K562 (cell line): ENCODE results near the gene CSNK2A1. TPM values are rescaled to one million over a fixed set of nuclear protein-coding genes. Genes with fewer than 3 reads are reported as not detected.

Experiments used
- ATAC-seq: fragments of 200-7000 bp; cut with Tn5 transposase; 3 replicates; pipeline ENCODE4 v1.9.1; 2020; ENCODE audit warnings: moderate library complexity
- BruUV-seq: library from RNA; stranded (reverse); fragments of 400-500 nt; replicated peaks from 2 replicates; lab custom pipeline; 2021; lab: Mats Ljungman, UMichigan
- CTCF ChIA-PET: fragments of 300-600 bp; formaldehyde crosslinking; extraction: SDS; loops from one replicate; lab custom pipeline; 2021; ENCODE audit warnings: low intra/inter-chr PET ratio; lab: Yijun Ruan, JAX
- POLR2A ChIA-PET: fragments of 300-600, 350-650 bp; sonication (Branson Sonifier 250); formaldehyde crosslinking; extraction: SDS; loops from one replicate; lab custom pipeline; 2021; ENCODE audit warnings: antibody characterized with exemption, inconsistent platforms; lab: Yijun Ruan, JAX
- DNase-seq, 4 experiments: peaks; one replicate each; pipeline versions ENCODE4 v3.0.0 to v3.0.0-alpha.2; 2011 to 2018; ENCODE audit warnings: low spot score in 3 of 4, mixed read lengths in 3 of 4; ENCODE audit errors: extremely low read depth in 1 of 4
- FAIRE-seq: peaks from 2 replicates; lab custom pipeline; 2011; peaks lifted over from hg19 to GRCh38; lab: Jason Lieb, UNC
- H2AFZ ChIP-seq: 2 replicates; pipeline ENCODE4 v1.6.0; 2011; ENCODE audit warnings: low read depth, low read length, control low read depth, inconsistent platforms
- H3K27ac ChIP-seq: fragments of 200-600 bp; 3 replicates; pipeline ENCODE4 v1.8.0; 2011; ENCODE audit warnings: low read depth, mild to moderate bottlenecking, control low read depth, inconsistent platforms, low read length, moderate library complexity, mixed read lengths; ENCODE audit errors: extremely low read depth
- H3K27me3 ChIP-seq, 2 experiments: fragments of 300-600 bp in 1 of 2; 2 replicates in 1 of 2; 3 replicates in 1 of 2; pipeline versions ENCODE4 v1.6.0 to v1.8.0; 2011; ENCODE audit warnings: inconsistent platforms in 2 of 2, low read length in 2 of 2, mild to moderate bottlenecking in 1 of 2, mixed read lengths in 1 of 2, moderate library complexity in 1 of 2; ENCODE audit not compliant: control insufficient read depth in 2 of 2, insufficient read depth in 2 of 2
- H3K36me3 ChIP-seq: fragments of 300-600 bp; 3 replicates; pipeline ENCODE4 v1.8.0; 2011; ENCODE audit warnings: mild to moderate bottlenecking, low read length, inconsistent platforms; ENCODE audit not compliant: control insufficient read depth, insufficient read depth
- H3K4me1 ChIP-seq, 2 experiments: fragments of 200-600 bp in 1 of 2; replicated peaks in 1 of 2; 2 replicates in 1 of 2; 3 replicates in 1 of 2; pipeline versions ENCODE4 v1.5.1 to v1.8.0; 2011; ENCODE audit warnings: inconsistent platforms in 2 of 2, low read length in 2 of 2, mild to moderate bottlenecking in 1 of 2, mixed read lengths in 1 of 2, moderate library complexity in 1 of 2; ENCODE audit not compliant: control insufficient read depth in 2 of 2, insufficient read depth in 2 of 2
- H3K4me2 ChIP-seq: 2 replicates; pipeline ENCODE4 v1.6.1; 2011; ENCODE audit warnings: low read length, control low read depth, inconsistent platforms, mixed read lengths; ENCODE audit not compliant: insufficient read depth
- H3K4me3 ChIP-seq: fragments of 200-600 bp; sonication (generic), shearing (Covaris generic); 2 replicates; pipeline ENCODE4 v1.5.1; 2016; ENCODE audit warnings: control low read depth, inconsistent platforms
- H3K79me2 ChIP-seq: fragments of 200-600 bp; 3 replicates; pipeline ENCODE4 v1.8.0; 2011; ENCODE audit warnings: low read length, inconsistent platforms; ENCODE audit not compliant: control insufficient read depth, insufficient read depth
- H3K9ac ChIP-seq, 2 experiments: 2 replicates each; pipeline versions ENCODE4 v1.6.0 to v1.6.1; 2011; ENCODE audit warnings: low read depth in 2 of 2, low read length in 2 of 2, control low read depth in 1 of 2, inconsistent platforms in 1 of 2, mild to moderate bottlenecking in 1 of 2, mixed read lengths in 1 of 2; ENCODE audit not compliant: insufficient read depth in 1 of 2
- H3K9me1 ChIP-seq: one replicate; pipeline ENCODE4 v1.6.0; 2011; ENCODE audit warnings: inconsistent platforms, mild to moderate bottlenecking, low read length, moderate library complexity; ENCODE audit not compliant: control insufficient read depth, insufficient read depth
- H3K9me3 ChIP-seq: replicated peaks from 2 replicates; pipeline ENCODE4 v1.5.1; 2011; ENCODE audit warnings: low read depth, low read length, inconsistent platforms; ENCODE audit not compliant: control insufficient read depth, insufficient read depth
- H4K20me1 ChIP-seq: replicated peaks from 2 replicates; pipeline ENCODE4 v1.6.1; 2011; ENCODE audit warnings: low read length, inconsistent platforms, mixed read lengths; ENCODE audit not compliant: control insufficient read depth, insufficient read depth
- ATF4 ChIP-seq: fragments of 450-650 bp; formaldehyde crosslinking; IDR thresholded peaks from 2 replicates; pipeline ENCODE4 v1.4.0; 2022; ENCODE audit warnings: mild to moderate bottlenecking, moderate library complexity
- POLR2G ChIP-seq: fragments of 200-400 bp; formaldehyde crosslinking; IDR thresholded peaks from 2 replicates; pipeline ENCODE4 v1.6.1; 2017; ENCODE audit warnings: low read depth, mild to moderate bottlenecking, antibody characterized with exemption, low read length, moderate library complexity
- RBFOX2 ChIP-seq: fragments of 200-400 bp; formaldehyde crosslinking; IDR thresholded peaks from 2 replicates; pipeline ENCODE4 v1.6.1; 2017; ENCODE audit warnings: low read depth, mild to moderate bottlenecking, low read length, moderate library complexity
- WGBS: fragments of 100-300 bp; shearing (Covaris generic); methylation state at CpG from one replicate; pipeline ENCODE4 v1.1.6; 2016; ENCODE audit warnings: low coverage, mixed read lengths; ENCODE audit not compliant: insufficient coverage; ENCODE audit errors: missing lambda C conversion rate; 5-methylcytosine and 5-hydroxymethylcytosine counted together
- in situ Hi-C: fragments of 300-500 bp; cut with MboI; formaldehyde crosslinking; loops from 4 replicates; pipeline ENCODE4 v1.15.0; 2018; ENCODE audit warnings: inconsistent platforms, mixed read lengths
- intact Hi-C: fragments of 100-400 bp; cut with micrococcal nuclease; formaldehyde crosslinking; loops from 2 replicates; pipeline ENCODE4 v1.14.2; 2022
- polyA plus RNA-seq, 8 experiments: library from polyadenylated mRNA; depleted of rRNA in 4 of 8; stranded (reverse) in 5 of 8; unstranded in 3 of 8; fragments of >200 nt; fragmentation: Nextera tagmentation in 2 of 8; fragmentation: Illumina TruSeq in 1 of 8; extraction: Ambion mirVana in 2 of 8; extraction: Trizol in 1 of 8; gene quantifications; 2 replicates each; pipeline versions ENCODE4 v1.2.1 to v1.2.3, GENCODE V29; 2011 to 2014; ENCODE audit warnings: inconsistent platforms in 1 of 8, missing spikeins in 1 of 8
- total RNA-seq, 7 experiments: library from RNA; depleted of rRNA in 6 of 7; stranded (reverse); fragments of >200 nt in 6 of 7; fragmentation: Illumina TruSeq in 2 of 7; extraction: Trizol in 2 of 7; gene quantifications; 2 replicates each; pipeline versions ENCODE4 v1.2.1 to v1.2.3, GENCODE V29; 2011 to 2021; ENCODE audit warnings: low replicate concordance in 1 of 7
- TF ChIP-seq, protein P1 (sequence below): sonication (generic); formaldehyde crosslinking; IDR thresholded peaks from 2 replicates; pipeline ENCODE4 v1.8.1; 2023; ENCODE audit warnings: mild to moderate bottlenecking, missing genetic modification reagents

CSNK2A1 gene
- total and polyA plus RNA-seq, 9 of the 15 experiments (the other 6 are each of a cell fraction or from before 2014, with no cell fraction given) = 71.0 to 251 (median 103) TPM

GRCh38 chr20:428658-429200 lies 114.9 kb downstream of the CSNK2A1 start:
- no peak for ATAC-seq
- WGBS = 95% methylated on average over 10 of the region's 14 CpGs
- H3K27me3 ChIP-seq = no peaks in the 10 kb centered on the region
- in situ Hi-C loops = no loop called here
- no TSS peak for BruUV-seq
- no peaks in the 10 kb centered on the region for H4K20me1 ChIP-seq
- peaks cover 3% of the 10 kb centered on the region for H3K9me1 ChIP-seq
- H2AFZ ChIP-seq = no peak overlapping the region
- no peaks in the 10 kb centered on the region for H3K9me3 ChIP-seq
- H3K27ac ChIP-seq = no peak overlapping the region
- CTCF ChIA-PET = no interaction called here
- H3K79me2 ChIP-seq = no peaks in the 10 kb centered on the region
- POLR2A ChIA-PET = interaction anchor here (0.7 to 1.4 kb wide), 3 partner anchors 9 to 46 kb away, joined by 3 to 4 read pairs (median 3); no protein-coding TSS in a partner anchor
- intact Hi-C loops = no loop called here
- peaks cover 23% of the 10 kb centered on the region; the same call in 2 of the 3 replicates for H3K36me3 ChIP-seq
- peaks cover 0 to 20% of the 10 kb centered on the region in 2 experiments; a peak in 2 of 5 replicates for H3K4me1 ChIP-seq
- no peak for FAIRE-seq
- no peak overlapping the region for H3K4me2 ChIP-seq
- H3K9ac ChIP-seq = no peak overlapping the region
- TF ChIP-seq, protein P1, sequence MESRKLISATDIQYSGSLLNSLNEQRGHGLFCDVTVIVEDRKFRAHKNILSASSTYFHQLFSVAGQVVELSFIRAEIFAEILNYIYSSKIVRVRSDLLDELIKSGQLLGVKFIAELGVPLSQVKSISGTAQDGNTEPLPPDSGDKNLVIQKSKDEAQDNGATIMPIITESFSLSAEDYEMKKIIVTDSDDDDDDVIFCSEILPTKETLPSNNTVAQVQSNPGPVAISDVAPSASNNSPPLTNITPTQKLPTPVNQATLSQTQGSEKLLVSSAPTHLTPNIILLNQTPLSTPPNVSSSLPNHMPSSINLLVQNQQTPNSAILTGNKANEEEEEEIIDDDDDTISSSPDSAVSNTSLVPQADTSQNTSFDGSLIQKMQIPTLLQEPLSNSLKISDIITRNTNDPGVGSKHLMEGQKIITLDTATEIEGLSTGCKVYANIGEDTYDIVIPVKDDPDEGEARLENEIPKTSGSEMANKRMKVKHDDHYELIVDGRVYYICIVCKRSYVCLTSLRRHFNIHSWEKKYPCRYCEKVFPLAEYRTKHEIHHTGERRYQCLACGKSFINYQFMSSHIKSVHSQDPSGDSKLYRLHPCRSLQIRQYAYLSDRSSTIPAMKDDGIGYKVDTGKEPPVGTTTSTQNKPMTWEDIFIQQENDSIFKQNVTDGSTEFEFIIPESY = peak; percentile 64; the same call in 1 of the 2 replicates
- TF ChIP-seq ATF4 (CRISPR knock-in tag) (no peak), RBFOX2 (peak; percentile 48), POLR2G (peak; percentile 67)
- DNase-seq = no peak
- H3K4me3 ChIP-seq = no peak overlapping the region
